Liver (tissue), 9 donors: ENCODE measurements around the gene UPP1. TPM values are rescaled to one million over a fixed set of nuclear protein-coding genes. Genes with fewer than 3 reads are reported as not detected.

ENCODE experiments used
- DNase-seq: peaks from one replicate; pipeline ENCODE4 v3.0.0-alpha.2; 2017; ENCODE audit warnings: low spot score
- H3K27ac ChIP-seq, 2 donors: one replicate each; pipeline ENCODE4 v1.7.0; 2013; ENCODE audit warnings: inconsistent platforms in 2 of 2, low read length in 2 of 2, control low read depth in 1 of 2, low read depth in 1 of 2, mild to moderate bottlenecking in 1 of 2
- H3K27me3 ChIP-seq, 4 donors: one replicate each; pipeline versions ENCODE4 v1.6.1 to v1.7.0; 2013; ENCODE audit warnings: low read length in 3 of 4, inconsistent platforms in 1 of 4, mild to moderate bottlenecking in 1 of 4, moderate library complexity in 1 of 4; ENCODE audit not compliant: control insufficient read depth in 4 of 4, insufficient read depth in 4 of 4
- H3K36me3 ChIP-seq, 4 donors: one replicate each; pipeline versions ENCODE4 v1.6.1 to v1.7.0; 2013; ENCODE audit warnings: low read length in 3 of 4, mild to moderate bottlenecking in 3 of 4, low read depth in 1 of 4, moderate library complexity in 1 of 4; ENCODE audit not compliant: control insufficient read depth in 4 of 4, insufficient read depth in 3 of 4
- H3K4me1 ChIP-seq, 4 donors: one replicate each; pipeline versions ENCODE4 v1.6.1 to v1.7.0; 2013; ENCODE audit warnings: low read length in 3 of 4, mild to moderate bottlenecking in 3 of 4, moderate library complexity in 1 of 4; ENCODE audit not compliant: control insufficient read depth in 4 of 4, insufficient read depth in 4 of 4
- H3K4me3 ChIP-seq, 3 donors: one replicate each; pipeline versions ENCODE4 v1.6.1 to v1.7.0; 2013; ENCODE audit warnings: low read length in 3 of 3, control low read depth in 1 of 3, low read depth in 1 of 3, mild to moderate bottlenecking in 1 of 3
- H3K9ac ChIP-seq, 2 donors: one replicate each; pipeline ENCODE4 v1.7.0; 2013; ENCODE audit warnings: low read length in 2 of 2, mild to moderate bottlenecking in 2 of 2, moderate library complexity in 2 of 2, control low read depth in 1 of 2, low read depth in 1 of 2
- H3K9me3 ChIP-seq, 4 donors: one replicate each; pipeline versions ENCODE4 v1.6.1 to v1.7.0; 2013; ENCODE audit warnings: low read length in 3 of 4; ENCODE audit not compliant: control insufficient read depth in 4 of 4
- ATF3 ChIP-seq: IDR thresholded peaks from 2 replicates; pipeline ENCODE4 v1.6.1; 2016; ENCODE audit warnings: antibody characterized with exemption
- CTCF ChIP-seq: fragments of 150-350 bp; IDR thresholded peaks from 2 replicates; pipeline ENCODE4 v1.5.1; 2017; ENCODE audit warnings: improper control_type of control experiment, low read depth, low read length; ENCODE audit not compliant: missing input control
- EGR1 ChIP-seq, 2 donors: IDR thresholded peaks; 2 replicates each; pipeline ENCODE4 v1.6.1; 2016 to 2018; ENCODE audit warnings: antibody characterized with exemption in 2 of 2, low read depth in 2 of 2
- FOXA1 ChIP-seq: IDR thresholded peaks from 2 replicates; pipeline ENCODE4 v1.6.1; 2016; ENCODE audit warnings: antibody characterized with exemption
- FOXA2 ChIP-seq: IDR thresholded peaks from 2 replicates; pipeline ENCODE4 v1.6.1; 2016; ENCODE audit warnings: antibody characterized with exemption
- HNF4A ChIP-seq, 2 donors: conservative IDR thresholded peaks; 2 replicates each; pipeline ENCODE4 v1.6.1; 2016; ENCODE audit warnings: antibody characterized with exemption in 2 of 2, mild to moderate bottlenecking in 2 of 2
- HNF4G ChIP-seq: IDR thresholded peaks from 2 replicates; pipeline ENCODE4 v1.6.1; 2016; ENCODE audit warnings: antibody characterized with exemption
- JUND ChIP-seq, 2 donors: IDR thresholded peaks; 2 replicates each; pipeline ENCODE4 v1.6.1; 2016; ENCODE audit warnings: antibody characterized with exemption in 2 of 2
- NR2F2 ChIP-seq: IDR thresholded peaks from 2 replicates; pipeline ENCODE4 v1.6.1; 2016; ENCODE audit warnings: antibody characterized with exemption
- RAD21 ChIP-seq, 2 donors: IDR thresholded peaks; 2 replicates each; pipeline ENCODE4 v1.6.1; 2016; ENCODE audit warnings: antibody characterized with exemption in 2 of 2, mild to moderate bottlenecking in 2 of 2
- REST ChIP-seq: IDR thresholded peaks from 2 replicates; pipeline ENCODE4 v1.6.1; 2016; ENCODE audit warnings: antibody characterized with exemption, mild to moderate bottlenecking
- RXRA ChIP-seq, 2 donors: IDR thresholded peaks; 2 replicates each; pipeline ENCODE4 v1.6.1; 2017 to 2018; ENCODE audit warnings: antibody characterized with exemption in 2 of 2, mild to moderate bottlenecking in 1 of 2
- SP1 ChIP-seq: IDR thresholded peaks from 2 replicates; pipeline ENCODE4 v1.6.1; 2018; ENCODE audit warnings: antibody characterized with exemption, mild to moderate bottlenecking
- TAF1 ChIP-seq: conservative IDR thresholded peaks from 2 replicates; pipeline ENCODE4 v1.6.1; 2016; ENCODE audit warnings: antibody characterized with exemption, mild to moderate bottlenecking
- YY1 ChIP-seq: IDR thresholded peaks from 2 replicates; pipeline ENCODE4 v1.6.1; 2016; ENCODE audit warnings: antibody characterized with exemption, mild to moderate bottlenecking
- WGBS: extraction: QIAGEN DNeasy Blood & Tissue Kit; methylation state at CpG from one replicate; pipeline ENCODE4 v1.1.7; 2013; 5-methylcytosine and 5-hydroxymethylcytosine counted together
- polyA plus RNA-seq, 2 donors: library from polyadenylated mRNA; stranded (reverse) in 1 of 2; unstranded in 1 of 2; fragments of 200-250 nt in 1 of 2; fragments of >200 nt in 1 of 2; fragmentation: Nextera tagmentation in 1 of 2; extraction: Ambion mirVana in 1 of 2; gene quantifications; one replicate each; pipeline versions ENCODE4 v1.2.1 to v1.2.3, GENCODE V29; 2013 to 2015
- total RNA-seq, 2 donors: library from RNA; depleted of rRNA; stranded (reverse); fragments of >200 nt; gene quantifications; one replicate each; pipeline ENCODE4 v1.2.3, GENCODE V29; 2014
- donor health status: healthy.
- donor health status: healthy.
- donor health status: healthy.
- donor health status: healthy.
- donor health status: healthy.

Gene UPP1
- total and polyA plus RNA-seq, 4 donors: 3.1 to 18.8 (median 9.1) TPM

GRCh38 chr7:48052748-48053147 lies 36.3 kb upstream of the UPP1 start:
- DNase-seq: no peak

GRCh38 chr7:48053736-48054135 lies 35.3 kb upstream of the UPP1 start:
- no peak overlapping the region for H3K27ac ChIP-seq
- 94% methylated on average over 2 of the region's 2 CpGs for WGBS
- TF ChIP-seq EGR1 (IDR thresholded peaks at IDR 0.05; ENCODE audit: low read depth in 2 of 2) (no peak), FOXA2 (no peak), ATF3 (no peak), JUND (IDR thresholded peaks at IDR 0.05) (no peak), REST (no peak), FOXA1 (no peak), HNF4G (no peak), YY1 (no peak), RXRA (IDR thresholded peaks at IDR 0.05) (no peak), TAF1 (no peak)

More at GRCh38 chr7:48052748-48053147, 36.3 kb upstream of the UPP1 start:
- WGBS: 78% methylated on average over 8 of the region's 8 CpGs
- Histone ChIP-seq H3K27me3 (no peaks in the 10 kb centered on the region), H3K9ac (no peak overlapping the region), H3K36me3 (no peaks in the 10 kb centered on the region), H3K4me3 (no peak overlapping the region), H3K4me1 (no peaks in the 10 kb centered on the region), H3K9me3 (peaks cover 0 to 2% (median 0%) of the 10 kb centered on the region in 4 donors), H3K27ac (no peak overlapping the region)
- no peak for TF ChIP-seq HNF4A (conservative IDR thresholded peaks at IDR 0.05)
- no peak for TF ChIP-seq EGR1 (IDR thresholded peaks at IDR 0.05; ENCODE audit: low read depth in 2 of 2)
- TF ChIP-seq NR2F2: no peak

GRCh38 chr7:48058990-48059389 lies 30.1 kb upstream of the UPP1 start:
- no peak for TF ChIP-seq RXRA (IDR thresholded peaks at IDR 0.05)
- TF ChIP-seq FOXA2: no peak
- TF ChIP-seq FOXA1: no peak
- TF ChIP-seq CTCF: no peak
- no peak for TF ChIP-seq ATF3
- no peak for TF ChIP-seq SP1
- no peak for TF ChIP-seq RAD21 (IDR thresholded peaks at IDR 0.05)
- Histone ChIP-seq H3K27me3 (no peaks in the 10 kb centered on the region), H3K9ac (no peak overlapping the region), H3K9me3 (peaks cover 0 to 2% (median 0%) of the 10 kb centered on the region in 4 donors), H3K4me1 (no peaks in the 10 kb centered on the region), H3K36me3 (no peaks in the 10 kb centered on the region), H3K27ac (no peak overlapping the region), H3K4me3 (no peak overlapping the region)
- whole genome bisulfite sequencing: 92% methylated on average over 2 of the region's 2 CpGs
- no peak for DNase-seq

More at GRCh38 chr7:48053736-48054135, 35.3 kb upstream of the UPP1 start:
- no peaks in the 10 kb centered on the region for H3K4me1 ChIP-seq
- DNase-seq: no peak
- H3K9ac ChIP-seq: no peak overlapping the region
- H3K36me3 ChIP-seq: no peaks in the 10 kb centered on the region
- H3K4me3 ChIP-seq: no peak overlapping the region
- H3K27me3 ChIP-seq: no peaks in the 10 kb centered on the region
- peaks cover 0 to 2% (median 0%) of the 10 kb centered on the region in 4 donors for H3K9me3 ChIP-seq
